Measurements from ENCODE around the gene POMGNT2. TPM values are rescaled to one million over a fixed set of nuclear protein-coding genes. Genes with fewer than 3 reads are reported as not detected.

The POMGNT2 gene
- total and polyA plus RNA-seq, 2 experiments from 2014 or later: 10.7 to 26.1 TPM

- no peak for TF ChIP-seq EZH2 (IDR thresholded peaks at IDR 0.05; ENCODE audit: low read depth, unreplicated experiment)
- TF ChIP-seq EZH2phosphoT487 (IDR thresholded peaks at IDR 0.05; ENCODE audit: unreplicated experiment): no peak
- TF ChIP-seq, protein P1, sequence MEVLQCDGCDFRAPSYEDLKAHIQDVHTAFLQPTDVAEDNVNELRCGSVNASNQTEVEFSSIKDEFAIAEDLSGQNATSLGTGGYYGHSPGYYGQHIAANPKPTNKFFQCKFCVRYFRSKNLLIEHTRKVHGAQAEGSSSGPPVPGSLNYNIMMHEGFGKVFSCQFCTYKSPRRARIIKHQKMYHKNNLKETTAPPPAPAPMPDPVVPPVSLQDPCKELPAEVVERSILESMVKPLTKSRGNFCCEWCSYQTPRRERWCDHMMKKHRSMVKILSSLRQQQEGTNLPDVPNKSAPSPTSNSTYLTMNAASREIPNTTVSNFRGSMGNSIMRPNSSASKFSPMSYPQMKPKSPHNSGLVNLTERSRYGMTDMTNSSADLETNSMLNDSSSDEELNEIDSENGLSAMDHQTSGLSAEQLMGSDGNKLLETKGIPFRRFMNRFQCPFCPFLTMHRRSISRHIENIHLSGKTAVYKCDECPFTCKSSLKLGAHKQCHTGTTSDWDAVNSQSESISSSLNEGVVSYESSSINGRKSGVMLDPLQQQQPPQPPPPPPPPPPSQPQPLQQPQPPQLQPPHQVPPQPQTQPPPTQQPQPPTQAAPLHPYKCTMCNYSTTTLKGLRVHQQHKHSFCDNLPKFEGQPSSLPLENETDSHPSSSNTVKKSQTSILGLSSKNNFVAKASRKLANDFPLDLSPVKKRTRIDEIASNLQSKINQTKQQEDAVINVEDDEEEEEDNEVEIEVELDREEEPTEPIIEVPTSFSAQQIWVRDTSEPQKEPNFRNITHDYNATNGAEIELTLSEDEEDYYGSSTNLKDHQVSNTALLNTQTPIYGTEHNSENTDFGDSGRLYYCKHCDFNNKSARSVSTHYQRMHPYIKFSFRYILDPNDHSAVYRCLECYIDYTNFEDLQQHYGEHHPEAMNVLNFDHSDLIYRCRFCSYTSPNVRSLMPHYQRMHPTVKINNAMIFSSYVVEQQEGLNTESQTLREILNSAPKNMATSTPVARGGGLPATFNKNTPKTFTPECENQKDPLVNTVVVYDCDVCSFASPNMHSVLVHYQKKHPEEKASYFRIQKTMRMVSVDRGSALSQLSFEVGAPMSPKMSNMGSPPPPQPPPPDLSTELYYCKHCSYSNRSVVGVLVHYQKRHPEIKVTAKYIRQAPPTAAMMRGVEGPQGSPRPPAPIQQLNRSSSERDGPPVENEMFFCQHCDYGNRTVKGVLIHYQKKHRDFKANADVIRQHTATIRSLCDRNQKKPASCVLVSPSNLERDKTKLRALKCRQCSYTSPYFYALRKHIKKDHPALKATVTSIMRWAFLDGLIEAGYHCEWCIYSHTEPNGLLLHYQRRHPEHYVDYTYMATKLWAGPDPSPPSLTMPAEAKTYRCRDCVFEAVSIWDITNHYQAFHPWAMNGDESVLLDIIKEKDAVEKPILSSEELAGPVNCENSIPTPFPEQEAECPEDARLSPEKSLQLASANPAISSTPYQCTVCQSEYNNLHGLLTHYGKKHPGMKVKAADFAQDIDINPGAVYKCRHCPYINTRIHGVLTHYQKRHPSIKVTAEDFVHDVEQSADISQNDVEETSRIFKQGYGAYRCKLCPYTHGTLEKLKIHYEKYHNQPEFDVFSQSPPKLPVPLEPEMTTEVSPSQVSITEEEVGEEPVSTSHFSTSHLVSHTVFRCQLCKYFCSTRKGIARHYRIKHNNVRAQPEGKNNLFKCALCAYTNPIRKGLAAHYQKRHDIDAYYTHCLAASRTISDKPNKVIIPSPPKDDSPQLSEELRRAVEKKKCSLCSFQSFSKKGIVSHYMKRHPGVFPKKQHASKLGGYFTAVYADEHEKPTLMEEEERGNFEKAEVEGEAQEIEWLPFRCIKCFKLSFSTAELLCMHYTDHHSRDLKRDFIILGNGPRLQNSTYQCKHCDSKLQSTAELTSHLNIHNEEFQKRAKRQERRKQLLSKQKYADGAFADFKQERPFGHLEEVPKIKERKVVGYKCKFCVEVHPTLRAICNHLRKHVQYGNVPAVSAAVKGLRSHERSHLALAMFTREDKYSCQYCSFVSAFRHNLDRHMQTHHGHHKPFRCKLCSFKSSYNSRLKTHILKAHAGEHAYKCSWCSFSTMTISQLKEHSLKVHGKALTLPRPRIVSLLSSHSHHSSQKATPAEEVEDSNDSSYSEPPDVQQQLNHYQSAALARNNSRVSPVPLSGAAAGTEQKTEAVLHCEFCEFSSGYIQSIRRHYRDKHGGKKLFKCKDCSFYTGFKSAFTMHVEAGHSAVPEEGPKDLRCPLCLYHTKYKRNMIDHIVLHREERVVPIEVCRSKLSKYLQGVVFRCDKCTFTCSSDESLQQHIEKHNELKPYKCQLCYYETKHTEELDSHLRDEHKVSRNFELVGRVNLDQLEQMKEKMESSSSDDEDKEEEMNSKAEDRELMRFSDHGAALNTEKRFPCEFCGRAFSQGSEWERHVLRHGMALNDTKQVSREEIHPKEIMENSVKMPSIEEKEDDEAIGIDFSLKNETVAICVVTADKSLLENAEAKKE (CRISPR knock-in tag; IDR thresholded peaks at IDR 0.05): no peak
- TF ChIP-seq NANOG (IDR thresholded peaks at IDR 0.05; ENCODE audit: borderline replicate concordance): no peak
- TF ChIP-seq POLR2AphosphoS5 (IDR thresholded peaks at IDR 0.05; ENCODE audit: low read depth): no peak
- TF ChIP-seq, protein P2, sequence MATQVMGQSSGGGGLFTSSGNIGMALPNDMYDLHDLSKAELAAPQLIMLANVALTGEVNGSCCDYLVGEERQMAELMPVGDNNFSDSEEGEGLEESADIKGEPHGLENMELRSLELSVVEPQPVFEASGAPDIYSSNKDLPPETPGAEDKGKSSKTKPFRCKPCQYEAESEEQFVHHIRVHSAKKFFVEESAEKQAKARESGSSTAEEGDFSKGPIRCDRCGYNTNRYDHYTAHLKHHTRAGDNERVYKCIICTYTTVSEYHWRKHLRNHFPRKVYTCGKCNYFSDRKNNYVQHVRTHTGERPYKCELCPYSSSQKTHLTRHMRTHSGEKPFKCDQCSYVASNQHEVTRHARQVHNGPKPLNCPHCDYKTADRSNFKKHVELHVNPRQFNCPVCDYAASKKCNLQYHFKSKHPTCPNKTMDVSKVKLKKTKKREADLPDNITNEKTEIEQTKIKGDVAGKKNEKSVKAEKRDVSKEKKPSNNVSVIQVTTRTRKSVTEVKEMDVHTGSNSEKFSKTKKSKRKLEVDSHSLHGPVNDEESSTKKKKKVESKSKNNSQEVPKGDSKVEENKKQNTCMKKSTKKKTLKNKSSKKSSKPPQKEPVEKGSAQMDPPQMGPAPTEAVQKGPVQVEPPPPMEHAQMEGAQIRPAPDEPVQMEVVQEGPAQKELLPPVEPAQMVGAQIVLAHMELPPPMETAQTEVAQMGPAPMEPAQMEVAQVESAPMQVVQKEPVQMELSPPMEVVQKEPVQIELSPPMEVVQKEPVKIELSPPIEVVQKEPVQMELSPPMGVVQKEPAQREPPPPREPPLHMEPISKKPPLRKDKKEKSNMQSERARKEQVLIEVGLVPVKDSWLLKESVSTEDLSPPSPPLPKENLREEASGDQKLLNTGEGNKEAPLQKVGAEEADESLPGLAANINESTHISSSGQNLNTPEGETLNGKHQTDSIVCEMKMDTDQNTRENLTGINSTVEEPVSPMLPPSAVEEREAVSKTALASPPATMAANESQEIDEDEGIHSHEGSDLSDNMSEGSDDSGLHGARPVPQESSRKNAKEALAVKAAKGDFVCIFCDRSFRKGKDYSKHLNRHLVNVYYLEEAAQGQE (IDR thresholded peaks at IDR 0.05; ENCODE audit: unreplicated experiment): no peak
- no peak for TF ChIP-seq CREB1 (CRISPR knock-in tag; IDR thresholded peaks at IDR 0.05; ENCODE audit: low read depth)
- no peak for TF ChIP-seq ZNF331 (CRISPR knock-in tag; IDR thresholded peaks at IDR 0.05; ENCODE audit: low read depth)
- TF ChIP-seq STAT1 (IDR thresholded peaks at IDR 0.05; ENCODE audit: unreplicated experiment): no peak
- TF ChIP-seq CTCF (conservative IDR thresholded peaks at IDR 0.05; ENCODE audit: low read depth in 2 of 2): no peak
- TF ChIP-seq ETS1 (IDR thresholded peaks at IDR 0.05): no peak
- TF ChIP-seq ZNF114 (CRISPR knock-in tag; IDR thresholded peaks at IDR 0.05): no peak
- no peak for TF ChIP-seq JUNB (IDR thresholded peaks at IDR 0.05; ENCODE audit: unreplicated experiment)
- Mint-ChIP-seq H3K36me3 (ENCODE audit: low read depth) (no peaks in the 10 kb centered on the region), H3K27me3 (ENCODE audit: insufficient read depth, low read depth, poor library complexity) (peaks cover 5% of the 10 kb centered on the region), H3K4me3 (no peak overlapping the region), H3K9me3 (no peaks in the 10 kb centered on the region; the same call in 2 of the 3 replicates), H3K27ac (no peak overlapping the region), H3K4me1 (no peaks in the 10 kb centered on the region)
- Histone ChIP-seq H3K27ac (ENCODE audit: low read depth) (no peak overlapping the region), H3K79me2 (replicated peaks; ENCODE audit: insufficient read depth) (no peaks in the 10 kb centered on the region), H3K27me3 (ENCODE audit: insufficient read depth) (no peaks in the 10 kb centered on the region), H3K36me3 (ENCODE audit: insufficient read depth) (no peaks in the 10 kb centered on the region; the same call in 1 of the 2 replicates), H3K4me1 (ENCODE audit: insufficient read depth) (no peaks in the 10 kb centered on the region), H4K20me1 (replicated peaks; ENCODE audit: insufficient read depth) (no peaks in the 10 kb centered on the region), H3K9me2 (ENCODE audit: insufficient read depth) (no peaks in the 10 kb centered on the region), H2AFZ (no peak overlapping the region), H3F3A (replicated peaks; ENCODE audit: low read depth) (no peaks in the 10 kb centered on the region), H3K4me3 (no peak overlapping the region), H3K4me2 (no peak overlapping the region)
- DNase-seq (ENCODE audit: low spot score) (no peak), ATAC-seq (no peak)
These were observed 72.9 kb downstream of the POMGNT2 start for GRCh38 chr3:43032646-43033628.
